ENCODE results near the gene RGS5. TPM values are rescaled to one million over a fixed set of nuclear protein-coding genes. Genes with fewer than 3 reads are reported as not detected.

Gene RGS5
- total RNA-seq, 1 donor from 2014 or later = 28.3 TPM

- no peak for ATAC-seq
These were observed 60.6 kb downstream of the RGS5 start for GRCh38 chr1:163142152-163142551.

DNA sequence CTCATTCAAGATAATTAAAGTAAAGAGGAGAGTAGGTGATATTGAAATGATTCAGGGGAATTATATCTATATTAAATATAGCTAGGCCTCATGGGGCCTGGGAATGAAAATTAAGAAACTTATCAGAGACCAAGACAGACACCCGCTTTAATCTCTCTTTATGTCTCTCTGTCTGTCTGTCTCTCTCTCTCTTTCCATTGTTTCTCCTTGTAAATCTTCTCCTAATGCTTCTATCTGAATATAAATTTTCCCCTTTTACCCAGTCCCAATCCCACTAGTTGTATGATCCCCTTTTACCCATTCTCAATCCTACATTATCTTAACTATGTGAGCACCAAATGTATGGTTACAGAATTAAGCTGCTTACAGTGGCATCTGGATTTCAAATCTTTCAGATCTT lies 61.2 kb downstream of the RGS5 start:
- ATAC-seq = no peak

DNA sequence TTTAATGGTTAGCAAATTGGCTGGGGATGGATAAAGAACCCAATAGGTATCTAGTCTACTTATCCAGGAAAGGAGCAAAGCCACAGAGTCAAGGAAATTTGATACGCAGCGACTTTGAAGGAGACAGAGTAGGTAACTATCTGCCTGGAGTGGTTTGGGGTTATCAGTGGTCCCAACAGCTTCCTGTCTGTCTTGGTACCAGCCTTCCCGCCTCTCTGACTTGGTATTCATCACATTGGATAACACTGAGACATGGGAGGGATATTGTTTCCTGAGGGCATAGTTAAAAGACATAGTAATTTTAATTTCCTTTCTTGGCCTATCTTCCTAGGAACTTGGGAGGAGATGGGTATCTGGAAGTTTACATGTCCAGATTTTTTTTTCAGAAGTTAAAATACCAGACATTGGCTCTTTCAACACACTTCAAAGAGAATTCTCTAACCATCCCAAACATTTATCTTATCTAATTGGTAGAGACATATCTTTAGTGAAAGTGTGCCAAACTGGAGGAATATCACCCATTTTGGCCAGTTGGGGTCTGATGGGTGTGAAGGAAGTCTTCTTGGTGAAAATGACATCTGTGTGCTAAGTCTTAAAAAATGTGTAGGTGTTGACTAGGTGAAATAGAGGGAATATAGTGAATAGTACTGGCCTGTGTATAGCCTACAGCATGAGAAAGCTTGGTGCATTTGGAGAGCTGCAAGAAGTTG lies 65.0 kb downstream of the RGS5 start:
- no peak for ATAC-seq

DNA sequence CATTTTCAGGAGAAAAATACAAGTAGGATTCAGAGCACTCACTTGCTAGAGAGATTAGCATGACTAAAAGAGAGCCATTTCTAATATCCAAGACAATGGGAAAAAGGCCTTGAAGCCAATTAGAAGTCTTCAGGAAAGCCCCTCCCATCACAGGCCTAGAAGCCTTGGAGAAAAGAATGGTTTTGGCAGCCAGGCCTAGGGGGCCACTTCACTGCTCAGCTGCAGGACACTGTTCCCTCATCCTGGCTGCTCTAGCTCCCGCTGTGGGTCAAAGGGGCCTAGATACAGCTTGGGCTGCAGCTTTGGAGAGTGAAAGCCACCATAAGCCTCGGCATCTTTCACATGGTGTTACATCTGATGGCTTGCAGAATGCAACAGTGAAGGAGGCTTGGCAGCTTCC lies 70.7 kb downstream of the RGS5 start:
- ATAC-seq = no peak

DNA sequence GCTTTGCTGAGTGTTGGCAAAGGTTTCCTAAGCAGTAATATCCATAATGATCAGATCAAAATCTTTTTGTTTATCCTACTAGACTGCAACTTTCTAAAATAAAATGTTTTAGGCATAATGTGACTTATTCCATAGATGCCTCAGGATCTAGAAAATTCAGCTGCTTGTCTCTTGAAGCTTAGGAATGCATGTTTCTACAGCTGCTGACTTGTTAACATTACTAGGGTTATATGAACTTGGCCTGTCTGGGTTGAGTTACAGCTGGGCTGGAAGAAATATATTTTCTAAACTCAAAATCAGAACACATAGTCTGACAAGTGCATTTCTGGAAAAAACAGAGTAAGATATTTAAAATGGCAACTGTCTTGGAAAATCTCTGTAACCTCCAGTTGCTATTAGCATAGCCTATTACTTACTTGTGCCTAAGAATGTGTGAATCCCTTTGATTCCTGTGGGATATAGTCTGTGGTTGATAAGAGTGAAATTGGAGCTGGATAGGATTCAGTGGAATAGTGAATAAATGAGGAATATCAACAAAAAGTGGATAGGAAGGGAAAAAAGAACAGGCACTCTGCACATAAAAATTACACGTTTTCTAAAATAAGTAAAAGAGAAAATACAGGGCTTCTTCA lies 72.4 kb downstream of the RGS5 start:
- ATAC-seq = no peak

DNA sequence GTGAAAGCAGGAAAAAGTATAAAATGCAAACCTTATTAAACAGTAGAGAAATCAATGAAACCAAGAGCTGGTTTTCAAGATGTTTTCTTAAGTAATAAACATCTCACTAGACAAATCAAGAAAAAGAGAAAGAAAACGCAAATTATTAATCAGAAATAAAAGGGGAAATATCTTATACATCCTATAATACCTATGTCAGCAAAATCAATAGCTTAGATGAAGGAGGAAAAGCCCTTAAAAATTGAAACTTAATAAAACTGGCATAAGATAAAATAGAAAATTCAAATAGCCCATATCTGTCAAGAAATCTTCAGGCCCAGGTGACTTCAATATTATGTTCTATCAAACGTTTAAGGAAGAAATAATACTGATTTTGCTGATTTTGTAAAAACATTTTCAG lies 74.4 kb downstream of the RGS5 start:
- no peak for ATAC-seq

- no peak for ATAC-seq
These were observed 77.9 kb downstream of the RGS5 start for GRCh38 chr1:163124812-163125211.

- no peak for ATAC-seq
These were observed 82.3 kb downstream of the RGS5 start for GRCh38 chr1:163120372-163120771.

- no peak for ATAC-seq
These were observed 83.0 kb downstream of the RGS5 start for GRCh38 chr1:163119707-163120106.

- no peak for ATAC-seq
These were observed 86.8 kb downstream of the RGS5 start for GRCh38 chr1:163115887-163116286.

GRCh38 chr1:163107655-163108054 lies 95.1 kb downstream of the RGS5 start:
- ATAC-seq = no peak

DNA sequence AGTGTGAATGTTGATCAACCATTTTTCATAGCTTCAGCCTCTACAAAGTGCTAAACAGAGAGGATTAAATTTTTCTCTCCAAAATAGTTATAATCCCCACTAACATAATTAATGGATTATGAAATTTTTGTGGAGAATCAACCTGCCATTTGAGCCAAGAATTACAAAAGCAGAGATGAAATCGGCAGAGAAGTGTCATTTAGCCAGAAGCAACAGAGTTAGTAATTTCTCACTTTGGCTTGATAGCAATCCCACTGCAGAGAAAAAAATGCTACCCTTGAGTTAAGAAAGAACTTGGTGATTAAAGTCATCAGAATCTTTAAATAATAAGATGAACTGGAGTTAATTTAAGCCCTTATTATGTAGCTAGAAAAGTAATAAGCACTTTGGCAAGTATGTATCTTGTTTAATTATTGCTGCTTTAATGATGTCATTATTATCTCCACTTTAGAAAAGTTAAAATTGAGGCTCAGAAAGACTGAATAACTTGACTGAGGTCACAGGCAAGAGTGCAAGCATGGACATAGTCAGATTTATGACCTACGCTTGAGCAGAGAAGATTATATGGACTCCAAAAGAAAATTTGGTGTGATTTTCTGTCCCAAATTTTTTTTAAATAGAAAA lies 96.2 kb downstream of the RGS5 start:
- ATAC-seq = no peak

GRCh38 chr1:163104385-163105099 lies 98.2 kb downstream of the RGS5 start:
- no peak for ATAC-seq

DNA sequence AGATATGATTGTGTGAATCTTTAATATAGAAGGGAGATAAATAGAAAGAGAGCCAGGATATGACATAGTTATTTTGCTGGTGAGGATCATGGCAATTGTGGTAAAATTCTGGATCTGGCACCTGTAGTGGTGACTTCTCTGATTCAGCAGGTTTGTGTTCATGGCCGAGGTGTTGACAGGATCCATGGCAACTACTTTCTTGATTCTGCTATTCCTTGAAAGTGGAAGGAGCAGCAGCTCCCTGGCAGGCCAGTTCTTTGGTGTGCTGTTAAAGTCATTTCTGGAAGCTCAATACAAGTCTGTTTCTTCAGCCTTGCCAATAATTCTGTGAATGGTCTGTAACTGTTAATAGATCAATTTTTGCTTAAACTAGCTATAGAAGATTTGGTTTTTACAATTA lies 100.1 kb downstream of the RGS5 start:
- no peak for ATAC-seq

DNA sequence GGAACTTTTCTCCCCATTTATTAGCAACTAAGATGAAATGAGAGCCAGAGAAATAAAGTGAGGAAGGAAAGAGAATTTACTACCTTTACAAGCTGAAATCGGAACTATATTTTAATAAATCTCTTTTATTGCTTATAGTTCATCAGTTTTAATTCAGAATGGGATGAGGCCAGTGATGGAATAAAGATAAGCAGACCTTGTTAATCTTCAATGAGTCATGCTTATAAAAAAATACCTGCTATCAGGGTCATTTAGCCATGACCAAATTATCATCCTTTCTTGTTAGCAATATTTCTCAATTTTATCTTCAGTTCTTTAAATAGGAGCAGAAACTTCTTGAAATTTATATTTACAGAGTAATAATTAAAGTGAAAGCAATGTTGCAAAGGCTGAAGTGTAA lies 107.5 kb downstream of the RGS5 start:
- no peak for ATAC-seq

DNA sequence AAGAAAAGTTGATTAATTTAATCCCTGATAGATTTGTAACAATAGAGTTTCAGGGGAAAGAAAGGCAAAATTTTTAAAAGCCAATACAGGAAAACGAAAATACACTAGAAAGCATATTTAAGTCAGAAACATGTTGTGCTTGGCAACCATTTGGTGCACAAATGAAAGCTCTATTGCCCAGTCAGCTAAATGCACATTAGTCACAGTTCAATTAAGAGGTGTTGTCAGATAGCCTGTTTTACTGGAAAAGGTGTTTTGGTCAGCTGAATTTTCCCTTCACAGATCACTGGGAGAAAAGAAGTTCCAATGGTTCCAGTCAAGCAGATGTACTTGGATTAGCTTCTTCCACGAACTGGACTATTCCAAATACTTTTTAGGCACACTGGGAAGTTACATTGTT lies 108.1 kb downstream of the RGS5 start:
- ATAC-seq = no peak

GRCh38 chr1:163094182-163094581 lies 108.5 kb downstream of the RGS5 start:
- no peak for ATAC-seq

DNA sequence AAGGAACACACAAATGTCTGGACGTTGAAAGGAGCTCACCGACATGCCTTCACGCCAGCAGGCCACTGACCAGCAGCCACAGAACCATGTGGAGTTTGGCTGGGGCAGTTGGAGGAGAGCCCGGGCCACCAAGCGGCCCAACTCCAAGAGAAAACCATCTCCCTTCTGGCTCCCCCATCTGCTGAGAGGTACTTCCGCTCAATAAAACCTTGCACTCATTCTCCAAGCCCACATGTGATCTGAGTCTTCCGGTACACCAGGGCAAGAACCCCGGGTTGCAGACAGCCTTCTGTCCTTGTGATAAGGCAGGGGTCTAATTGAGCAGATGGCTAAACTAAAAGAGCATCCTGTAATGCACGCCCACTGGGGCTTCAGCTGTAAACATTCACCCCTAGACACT lies 109.1 kb downstream of the RGS5 start:
- no peak for ATAC-seq

DNA sequence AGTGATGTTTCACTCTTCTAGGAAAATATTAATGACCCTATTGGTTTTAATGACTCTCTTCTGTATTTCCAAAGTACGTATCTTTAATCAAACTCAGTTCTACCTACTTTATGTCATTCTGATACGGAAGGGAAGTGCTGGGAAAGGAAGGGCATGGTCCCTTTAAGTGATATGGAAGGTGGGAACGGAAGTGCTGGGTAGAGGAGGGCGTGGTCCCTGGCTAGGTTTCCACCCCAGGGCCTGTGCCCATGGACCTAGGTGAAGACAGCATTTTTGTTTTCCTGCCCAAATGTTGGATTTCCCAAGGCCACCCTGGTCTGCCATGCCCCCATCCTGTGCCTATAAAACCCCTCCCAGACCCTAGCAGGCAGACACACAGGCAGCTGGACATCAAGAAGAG lies 109.5 kb downstream of the RGS5 start:
- ATAC-seq = no peak
